Measurements from ENCODE around the gene FGD3.
"Not testable (repeated sequence)": the region's sequence is repeated elsewhere in the genome, so short reads cannot be mapped to it uniquely, and the experiment has no call there.

FGD3 gene, protein sequence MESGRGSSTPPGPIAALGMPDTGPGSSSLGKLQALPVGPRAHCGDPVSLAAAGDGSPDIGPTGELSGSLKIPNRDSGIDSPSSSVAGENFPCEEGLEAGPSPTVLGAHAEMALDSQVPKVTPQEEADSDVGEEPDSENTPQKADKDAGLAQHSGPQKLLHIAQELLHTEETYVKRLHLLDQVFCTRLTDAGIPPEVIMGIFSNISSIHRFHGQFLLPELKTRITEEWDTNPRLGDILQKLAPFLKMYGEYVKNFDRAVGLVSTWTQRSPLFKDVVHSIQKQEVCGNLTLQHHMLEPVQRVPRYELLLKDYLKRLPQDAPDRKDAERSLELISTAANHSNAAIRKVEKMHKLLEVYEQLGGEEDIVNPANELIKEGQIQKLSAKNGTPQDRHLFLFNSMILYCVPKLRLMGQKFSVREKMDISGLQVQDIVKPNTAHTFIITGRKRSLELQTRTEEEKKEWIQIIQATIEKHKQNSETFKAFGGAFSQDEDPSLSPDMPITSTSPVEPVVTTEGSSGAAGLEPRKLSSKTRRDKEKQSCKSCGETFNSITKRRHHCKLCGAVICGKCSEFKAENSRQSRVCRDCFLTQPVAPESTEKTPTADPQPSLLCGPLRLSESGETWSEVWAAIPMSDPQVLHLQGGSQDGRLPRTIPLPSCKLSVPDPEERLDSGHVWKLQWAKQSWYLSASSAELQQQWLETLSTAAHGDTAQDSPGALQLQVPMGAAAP

DNA sequence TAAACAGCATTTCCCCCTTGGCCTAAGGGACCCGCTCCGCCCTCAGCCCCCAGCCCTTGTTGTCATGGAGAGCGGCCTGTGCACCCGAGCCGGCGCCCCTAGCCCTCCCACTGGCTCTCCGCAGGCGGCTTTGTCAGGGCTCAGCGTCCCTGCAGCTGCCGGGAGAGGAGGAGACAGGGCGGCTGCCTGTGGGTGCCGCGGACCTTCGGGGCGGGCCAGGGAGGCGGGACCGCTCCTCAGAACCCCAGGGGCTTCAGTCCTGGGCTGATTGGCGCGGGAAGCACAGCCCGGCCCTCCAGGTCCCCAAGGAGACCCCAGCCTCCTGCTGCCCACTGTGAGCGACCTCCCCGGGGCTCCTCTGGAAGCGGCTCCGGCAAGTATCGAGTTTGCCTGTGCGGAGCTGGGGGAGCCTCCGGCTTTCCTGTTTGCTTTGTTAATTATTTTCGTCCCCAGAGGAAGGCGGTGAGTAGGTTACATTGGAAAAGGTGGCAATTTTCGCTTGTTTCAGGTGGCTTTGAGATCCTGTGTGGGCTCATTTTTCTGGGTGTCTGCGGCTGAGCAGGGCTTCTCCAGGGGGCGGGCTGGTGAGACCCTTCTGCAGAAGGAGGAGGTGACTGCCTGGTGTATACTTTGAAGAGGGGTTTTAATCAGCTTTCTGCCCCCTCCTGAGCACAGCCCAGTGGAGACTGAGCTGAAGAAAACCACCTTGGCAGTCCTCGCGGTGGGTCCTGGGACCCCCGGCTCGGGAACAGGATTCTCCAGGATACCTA, at the start of gene FGD3:
Gene FGD3, plus strand, starts transcription at position 256 of the 770 bp plus-strand sequence. CDS start 28,734 bp downstream, outside the sequence.
- DNase-seq (ENCODE audit: low read depth, low spot score) = no peak

DNA sequence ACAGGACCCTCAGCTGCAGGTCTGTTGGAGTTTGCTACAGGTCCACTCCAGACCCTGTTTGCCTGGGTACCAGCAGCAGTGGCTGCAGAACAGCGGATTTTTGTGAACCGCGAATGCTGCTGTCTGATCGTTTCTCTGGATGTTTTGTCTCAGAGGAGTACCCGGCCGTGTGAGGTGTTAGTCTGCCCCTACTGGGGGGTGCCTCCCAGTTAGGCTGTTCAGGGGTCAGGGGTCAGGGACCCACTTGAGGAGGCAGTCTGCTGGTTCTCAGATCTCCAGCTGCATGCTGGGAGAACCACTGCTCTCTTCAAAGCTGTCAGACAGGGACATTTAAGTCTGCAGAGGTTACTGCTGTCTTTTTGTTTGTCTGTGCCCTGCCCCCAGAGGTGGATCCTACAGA, 42.2 kb upstream of the FGD3 start:
- DNase-seq (ENCODE audit: low read depth, low spot score) = not testable (repeated sequence)

DNA sequence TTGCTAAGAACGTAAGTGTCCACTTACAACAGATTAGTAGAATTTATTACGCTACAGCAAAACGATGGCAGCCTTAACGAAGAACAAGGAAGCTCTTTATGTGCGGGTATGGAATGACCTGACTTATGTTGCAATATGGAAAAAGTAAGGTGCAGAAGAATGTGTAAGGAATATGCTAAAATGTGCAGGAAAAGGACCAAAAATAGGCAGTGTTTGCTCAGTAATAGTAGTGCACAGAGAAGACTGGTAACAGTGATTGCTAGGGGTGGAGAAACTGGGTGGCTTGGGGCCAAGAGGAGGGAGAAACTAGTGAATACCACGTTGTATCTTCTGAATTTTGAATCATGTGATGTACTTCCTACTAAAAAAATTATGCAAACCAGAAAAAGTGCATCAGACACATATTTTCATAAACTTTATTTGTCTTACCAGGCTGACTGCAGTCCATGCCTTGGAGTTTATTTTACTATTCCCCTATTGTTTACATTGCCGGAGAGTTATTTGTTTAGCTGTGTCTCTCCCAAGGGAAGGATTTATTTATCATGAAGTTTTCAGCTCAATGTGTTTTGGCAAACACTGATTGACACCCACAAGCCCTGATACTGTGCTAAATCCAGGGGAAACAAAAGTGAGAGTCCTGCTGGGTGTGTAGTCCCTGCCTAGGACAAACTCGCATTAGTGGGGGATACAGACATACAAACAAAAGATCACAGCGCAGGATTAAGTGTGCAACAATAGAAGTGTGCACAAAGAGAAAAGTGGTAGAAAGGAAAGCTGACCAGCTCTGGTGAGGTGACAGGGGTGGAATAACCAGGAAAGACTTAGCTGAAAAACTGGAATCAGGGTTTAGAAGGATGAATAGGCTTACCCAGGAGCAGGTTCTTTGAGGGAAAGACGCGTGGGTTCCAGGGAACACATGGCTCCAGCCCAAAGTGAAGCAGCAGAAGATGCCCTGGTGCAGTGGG, 35.5 kb upstream of the FGD3 start:
- DNase-seq (ENCODE audit: low read depth, low spot score) = no peak

DNA sequence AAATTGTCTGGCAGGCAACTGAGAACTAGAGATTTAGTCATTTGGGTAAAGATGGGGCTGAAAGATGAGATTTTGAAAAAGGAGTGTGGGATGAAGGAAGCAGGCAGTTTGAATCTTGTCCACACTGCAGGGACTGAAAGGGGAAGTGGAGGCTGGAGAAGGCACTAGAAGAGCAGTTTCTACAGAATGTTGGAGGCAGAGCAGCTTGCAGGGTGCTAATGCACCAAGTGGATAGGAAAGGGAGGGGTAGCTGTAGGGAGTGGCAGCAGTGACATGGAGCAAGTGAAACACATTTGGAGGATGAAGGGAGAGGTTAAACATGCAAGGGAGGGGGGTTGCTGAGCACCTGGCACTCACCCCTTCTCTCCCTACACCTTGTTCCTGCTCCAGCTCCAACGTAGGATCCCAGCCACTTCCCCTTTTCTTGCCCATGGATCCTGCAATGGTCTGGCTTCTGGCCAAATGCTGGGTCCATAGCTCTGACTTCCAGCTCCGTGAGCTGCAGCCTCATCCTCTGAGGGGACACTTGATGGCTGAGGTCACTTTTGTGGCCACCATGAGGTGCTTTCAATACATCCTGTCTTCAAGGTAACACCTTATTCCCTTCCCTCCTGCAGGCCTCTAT, 30.0 kb upstream of the FGD3 start:
- DNase-seq (ENCODE audit: low read depth, low spot score) = no peak

DNA sequence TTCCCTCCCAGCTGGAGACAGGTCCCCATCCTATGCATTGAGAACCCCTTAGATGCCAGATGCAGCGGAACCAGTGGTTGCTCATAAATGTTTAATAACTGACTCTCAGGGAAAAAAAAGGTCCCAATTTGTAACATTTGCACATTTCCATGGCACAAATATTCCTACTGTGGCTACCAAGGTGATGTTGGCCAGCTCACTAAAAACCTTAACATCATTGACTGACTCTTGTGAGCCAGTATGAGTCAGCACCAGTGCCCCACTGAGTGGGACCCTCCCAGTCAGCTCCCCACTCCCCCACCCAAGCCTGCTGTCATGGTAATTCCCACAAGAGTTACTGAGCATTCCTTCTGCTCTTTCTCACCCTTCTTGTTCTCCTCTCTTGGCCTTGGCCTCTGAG, 26.9 kb upstream of the FGD3 start:
- DNase-seq (ENCODE audit: low read depth, low spot score) = no peak

DNA sequence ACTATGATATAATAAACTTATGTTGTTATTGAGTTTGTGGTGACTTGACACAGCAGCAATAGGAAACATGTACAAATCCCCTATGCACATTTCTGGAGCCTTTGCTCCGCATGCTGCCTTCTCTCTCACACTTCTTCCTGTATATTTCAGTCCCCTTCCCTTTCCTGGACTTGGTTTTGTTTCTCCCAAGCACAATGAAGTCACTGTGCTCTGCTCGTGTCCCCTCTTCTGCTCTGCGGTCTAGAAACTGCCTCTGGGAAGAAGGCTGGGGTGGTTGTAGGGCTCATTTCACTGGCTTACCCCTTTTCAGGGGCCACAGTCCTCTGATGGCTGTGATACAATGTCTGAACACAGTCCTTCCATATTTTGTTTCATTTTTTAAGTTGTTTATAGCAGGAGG, 15.7 kb upstream of the FGD3 start:
- DNase-seq (ENCODE audit: low read depth, low spot score) = no peak

DNA sequence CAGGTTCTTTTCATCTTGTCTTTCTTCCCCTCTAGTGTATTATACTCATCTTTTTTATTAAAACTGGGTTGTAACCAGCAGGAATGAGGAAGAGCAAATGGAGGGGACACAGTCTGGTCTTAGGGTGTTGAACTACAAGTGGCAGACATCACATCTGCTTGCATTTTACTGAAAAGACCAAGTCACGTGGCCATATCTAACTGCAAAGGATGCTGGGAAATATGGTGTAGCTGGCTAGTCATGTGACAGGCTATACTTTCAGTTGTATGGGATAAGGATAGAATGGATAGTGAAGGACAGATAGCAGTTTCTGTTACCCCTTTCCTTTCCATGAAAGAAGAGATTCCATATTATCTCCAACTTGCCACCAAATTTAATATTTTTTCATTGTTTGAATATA, 13.0 kb upstream of the FGD3 start:
- DNase-seq (ENCODE audit: low read depth, low spot score) = no peak

DNA sequence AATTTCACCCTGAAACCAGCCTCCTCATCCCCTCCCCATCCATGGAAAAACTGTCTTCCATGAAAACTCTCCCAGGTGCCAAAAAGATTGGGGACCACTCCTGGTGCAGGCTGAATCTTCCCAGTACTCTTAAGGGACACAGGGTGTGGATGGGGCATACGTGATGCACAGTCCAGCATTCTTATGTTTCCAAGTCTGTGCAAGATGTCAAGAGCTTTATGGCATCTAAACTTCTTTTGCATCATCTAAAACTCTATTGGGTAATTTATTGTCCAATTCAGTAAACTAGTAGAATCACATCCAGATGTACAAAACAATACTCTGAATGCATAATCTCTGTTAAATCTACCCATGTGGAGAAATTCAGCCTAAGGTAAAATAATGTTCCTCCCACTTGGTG, 9.3 kb upstream of the FGD3 start:
- DNase-seq (ENCODE audit: low read depth, low spot score) = no peak

DNA sequence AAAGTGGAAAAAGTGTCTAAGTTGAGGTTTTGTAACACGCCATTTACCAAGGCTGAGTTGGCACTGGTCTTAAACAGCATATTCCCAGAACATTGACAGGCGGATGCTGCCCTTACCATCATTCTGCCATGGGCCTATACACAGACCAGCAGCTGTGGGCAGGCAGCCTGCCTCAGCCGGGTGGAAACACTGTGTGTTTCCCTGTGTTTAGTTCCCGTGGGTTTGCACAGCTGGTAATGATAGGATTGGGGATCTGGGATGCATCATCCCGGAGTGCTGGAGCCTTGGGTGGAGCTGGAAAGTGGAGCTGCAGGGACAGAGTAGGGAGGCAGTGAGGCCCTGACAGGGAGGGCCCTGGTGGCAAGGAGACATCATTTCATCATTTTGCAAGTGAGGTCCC, 5.5 kb upstream of the FGD3 start:
- no peak for DNase-seq (ENCODE audit: low read depth, low spot score)

DNA sequence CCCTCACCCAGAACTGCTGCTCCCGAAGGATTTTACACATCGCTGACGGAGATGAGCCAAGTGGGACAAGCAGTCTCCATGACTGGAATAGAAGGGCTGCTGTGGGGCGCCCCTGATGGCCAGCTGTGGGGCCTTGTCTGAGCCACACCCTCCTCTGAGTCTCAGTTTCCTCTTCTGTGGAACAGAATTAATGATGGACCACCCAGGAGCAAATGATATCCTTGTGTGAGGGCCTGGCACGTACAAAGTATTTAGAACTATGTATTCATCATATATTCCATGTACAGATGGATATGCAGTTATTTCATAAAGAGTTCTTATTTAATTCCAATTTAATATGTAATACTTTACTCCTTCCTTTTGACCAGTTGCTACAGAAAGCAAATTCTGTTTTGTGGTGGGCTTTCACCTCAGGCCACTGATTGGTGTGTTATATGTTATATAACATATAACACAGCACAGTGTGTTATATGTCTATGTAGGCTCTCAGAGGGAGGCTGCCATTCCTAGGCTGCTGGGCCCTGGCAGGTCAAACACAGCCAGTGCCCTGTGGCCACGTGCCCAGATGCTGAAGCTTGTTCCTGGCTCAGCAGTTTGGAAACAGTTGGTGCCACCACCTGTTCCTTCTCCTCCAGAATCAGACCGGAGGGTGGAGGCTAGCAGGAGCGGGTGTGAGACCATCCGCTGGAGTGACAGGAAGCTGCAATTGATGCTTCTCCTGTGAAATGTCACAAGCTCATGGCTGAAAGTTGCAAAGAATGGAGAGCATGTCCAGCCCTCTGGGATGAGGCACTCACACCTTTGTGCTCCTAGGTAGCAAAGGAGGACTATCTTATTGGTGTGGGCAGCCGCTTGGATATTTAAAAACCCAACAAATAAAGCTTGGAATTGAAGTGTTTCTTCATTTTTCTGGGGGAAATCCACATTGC, 4.4 kb upstream of the FGD3 start:
- no peak for DNase-seq (ENCODE audit: low read depth, low spot score)

DNA sequence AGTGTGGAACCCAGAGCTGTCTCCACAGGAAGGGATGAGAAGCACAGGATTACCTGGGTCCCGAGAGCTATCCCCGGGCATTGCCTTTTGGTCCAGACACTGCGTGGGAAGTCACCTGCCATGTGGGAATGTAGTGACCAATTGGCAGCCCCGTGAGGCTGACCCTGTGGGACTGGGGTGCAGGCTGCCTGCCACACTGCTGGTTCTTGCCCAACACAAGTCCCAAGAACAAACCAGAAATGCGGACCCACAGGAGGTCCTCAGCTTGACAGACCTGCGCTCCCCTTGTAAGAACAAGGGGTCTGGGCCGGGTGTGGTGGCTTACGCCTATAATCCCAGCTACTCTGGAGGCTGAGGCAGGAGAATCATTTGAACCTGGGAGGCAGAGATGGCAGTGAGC, 2.4 kb upstream of the FGD3 start:
- DNase-seq (ENCODE audit: low read depth, low spot score) = no peak

DNA sequence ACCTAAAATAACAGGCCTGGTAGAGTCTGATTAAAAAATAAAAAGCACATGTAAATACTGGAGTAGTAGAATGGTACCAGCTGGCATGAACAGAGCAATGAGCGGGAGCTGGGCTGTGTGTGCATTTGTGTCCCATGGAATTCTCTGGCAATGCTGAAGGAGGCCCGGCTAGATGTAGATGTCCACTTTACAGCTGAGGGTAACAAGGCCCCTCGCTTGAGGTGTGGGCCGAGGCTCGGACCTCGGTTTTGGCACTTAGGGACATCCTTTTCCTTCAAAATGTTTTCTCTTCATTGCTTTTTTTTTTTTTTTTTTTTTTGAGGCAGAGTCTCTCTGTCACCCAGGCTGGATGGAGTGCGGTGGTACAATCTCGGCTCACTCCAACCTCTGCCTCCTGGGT, 1.5 kb upstream of the FGD3 start:
- DNase-seq (ENCODE audit: low read depth, low spot score) = no peak

DNA sequence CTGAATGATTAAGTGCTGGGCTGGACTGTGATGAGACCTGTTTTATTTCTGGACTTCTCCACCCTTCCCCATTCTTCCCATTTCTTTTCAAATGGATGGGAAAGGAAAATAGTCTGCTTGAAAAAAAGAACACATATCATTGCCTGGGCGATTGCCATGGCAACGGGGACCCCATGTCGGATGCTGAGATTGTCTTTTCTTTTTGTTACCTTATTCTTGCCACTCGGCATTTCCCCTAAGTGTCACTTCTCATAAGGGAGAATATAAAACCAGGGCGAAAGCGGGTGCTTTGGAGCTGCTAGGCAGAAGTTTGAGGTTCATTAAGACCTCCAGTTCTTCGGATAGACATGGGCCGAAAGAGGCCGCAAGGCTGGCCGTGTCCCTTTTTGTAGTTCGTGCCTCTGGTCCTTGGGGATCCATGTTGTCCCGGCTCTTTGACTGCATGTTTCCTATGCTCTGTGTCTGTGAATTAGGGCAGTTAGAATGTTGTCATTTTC, 763 bp downstream of the FGD3 start:
- no peak for DNase-seq (ENCODE audit: low read depth, low spot score)

DNA sequence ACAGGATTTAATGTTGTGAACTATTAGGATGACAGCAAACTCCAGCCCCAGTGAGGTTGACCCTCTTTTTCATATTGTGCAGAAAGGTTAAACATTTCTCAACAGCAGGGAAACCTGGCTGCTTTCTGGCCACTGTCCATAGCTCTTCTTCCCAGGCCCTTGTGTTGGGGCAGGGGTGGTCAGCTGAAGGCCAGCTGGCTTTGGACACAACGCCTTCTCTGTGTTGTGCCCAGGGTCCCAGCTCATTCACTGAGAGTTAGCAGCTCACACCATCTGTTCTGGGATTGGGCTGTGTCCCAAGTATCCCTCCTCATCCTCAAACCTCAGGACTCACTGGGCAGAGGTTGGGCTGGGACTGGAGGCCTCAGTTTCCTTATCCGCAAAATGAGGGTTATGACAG, 1.3 kb downstream of the FGD3 start:
- DNase-seq (ENCODE audit: low read depth, low spot score) = no peak

DNA sequence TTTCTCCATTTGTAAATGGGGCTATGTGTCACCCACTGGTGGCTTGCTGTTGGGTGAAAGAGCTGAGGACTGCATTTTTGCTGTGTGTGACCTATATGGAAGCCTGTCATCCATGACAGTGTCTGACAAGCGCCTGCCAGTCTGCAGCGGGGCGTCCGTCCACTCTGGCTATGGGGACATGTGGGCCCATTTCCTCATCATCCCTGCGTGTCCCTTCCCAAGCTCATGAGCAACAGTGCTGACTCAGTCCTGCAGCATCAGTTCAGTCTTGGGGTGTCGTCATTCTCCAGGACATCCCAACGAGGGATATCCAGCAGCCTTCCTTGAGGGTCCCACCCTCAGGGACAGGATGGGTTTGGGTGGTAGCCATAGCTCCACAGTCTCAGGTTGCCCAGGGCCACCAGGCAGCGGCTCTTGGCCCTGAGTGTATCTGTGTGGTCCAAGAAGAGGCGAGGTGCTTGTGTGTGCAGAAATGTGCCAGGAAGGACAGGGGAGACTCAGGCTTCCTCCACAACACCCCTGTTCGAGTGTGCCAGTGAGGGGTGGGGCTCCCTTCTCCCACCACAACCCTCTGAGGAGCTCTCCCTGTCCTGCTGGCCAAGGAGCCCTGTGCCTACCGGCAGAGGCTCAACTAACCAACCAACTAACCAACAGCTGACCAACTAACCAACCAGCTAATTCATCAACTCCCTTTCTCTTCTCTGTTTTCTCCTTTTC, 2.1 kb downstream of the FGD3 start:
- no peak for DNase-seq (ENCODE audit: low read depth, low spot score)

DNA sequence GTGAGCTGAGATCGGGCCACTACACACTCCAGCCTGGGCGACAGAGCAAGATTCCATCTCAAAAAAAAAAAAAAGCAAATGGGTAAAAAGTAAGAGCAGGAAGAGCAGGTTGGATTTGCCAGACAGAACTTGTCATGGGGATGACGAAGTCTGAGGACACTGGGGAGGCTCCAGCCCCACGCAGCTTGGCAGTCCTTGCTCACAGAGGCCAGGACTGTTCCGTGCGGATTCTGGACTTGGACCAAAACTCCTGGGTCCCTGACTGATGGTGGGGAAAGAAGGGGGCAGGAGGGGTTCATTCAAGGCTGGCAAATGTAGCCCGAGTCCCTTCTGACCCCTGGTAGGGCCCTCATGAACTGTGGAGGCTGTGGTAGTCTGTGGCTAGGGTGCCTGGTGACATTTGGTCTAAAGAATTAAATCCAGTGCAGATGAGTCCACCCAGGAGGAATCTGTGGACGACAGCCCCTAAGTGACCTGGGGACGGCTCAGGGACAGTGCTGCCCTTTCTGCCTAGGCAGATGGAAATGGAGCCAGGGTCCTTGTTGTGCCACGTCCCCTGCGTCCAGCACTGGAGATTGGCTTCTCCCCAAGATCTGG, 3.1 kb downstream of the FGD3 start:
- no peak for DNase-seq (ENCODE audit: low read depth, low spot score)

DNA sequence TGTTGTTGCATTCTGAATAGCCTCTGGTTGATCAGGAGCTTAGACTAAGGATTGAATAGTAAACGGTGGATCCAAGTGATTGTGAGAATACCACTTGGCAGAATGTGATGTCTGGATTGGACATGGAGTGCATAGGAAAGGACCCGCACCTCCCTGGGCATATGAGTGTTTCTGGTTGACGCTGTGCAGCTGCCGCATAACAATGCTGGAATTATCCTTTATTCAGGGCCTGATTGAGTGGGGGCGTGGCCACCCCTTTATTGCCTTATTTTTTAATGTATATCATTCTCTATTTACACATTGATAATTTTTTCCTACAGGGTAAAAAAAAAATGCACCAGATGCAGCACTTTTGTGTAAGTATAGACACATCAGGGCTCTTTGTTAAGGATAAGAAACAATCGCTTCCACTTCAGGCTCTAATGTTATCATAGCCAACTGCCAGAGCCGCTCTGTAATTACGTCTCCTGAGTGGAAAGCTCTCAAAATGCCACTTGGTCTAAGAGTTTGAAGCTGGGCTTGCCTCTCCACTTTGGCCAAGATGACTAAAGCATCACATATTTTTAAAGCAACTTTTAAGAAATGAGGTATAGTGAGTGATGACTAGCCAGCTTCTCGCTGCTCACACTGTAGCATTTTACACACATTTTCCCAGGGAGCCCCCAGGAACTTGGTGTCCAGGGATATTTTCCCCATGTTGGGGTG, 5.7 kb downstream of the FGD3 start:
- no peak for DNase-seq (ENCODE audit: low read depth, low spot score)
